HTERT RPE-1 (cell line): Measurements from ENCODE around the gene UCKL1.

Experiments
- in situ Hi-C: fragments of 300-500 bp; cut with MboI; formaldehyde crosslinking; loops from 4 replicates; pipeline ENCODE4 v1.14.3; 2020; ENCODE audit warnings: low sequenced_read_pairs

The UCKL1 gene

GRCh38 chr20:63959699-63960075, 3.5 kb upstream of the UCKL1 start:
- in situ Hi-C loops, result no loop called here

GRCh38 chr20:63958964-63959698, 2.9 kb upstream of the UCKL1 start:
- in situ Hi-C loops, result no loop called here

- in situ Hi-C loops, result no loop called here
Measured at GRCh38 chr20:63958471-63958870, 2.3 kb upstream of the UCKL1 start.

GRCh38 chr20:63957690-63958441, 1.6 kb upstream of the UCKL1 start:
- in situ Hi-C loops, result no loop called here

GRCh38 chr20:63957004-63957689, 931 bp upstream of the UCKL1 start:
- in situ Hi-C loops, result no loop called here

- in situ Hi-C loops, result no loop called here
Measured at GRCh38 chr20:63956664-63957003, 418 bp upstream of the UCKL1 start.

- in situ Hi-C loops, result no loop called here
Measured at GRCh38 chr20:63955281-63955826, 862 bp downstream of the UCKL1 start.

- in situ Hi-C loops, result no loop called here
Measured at GRCh38 chr20:63953764-63954429, 2.3 kb downstream of the UCKL1 start.

GRCh38 chr20:63952769-63953168, 3.4 kb downstream of the UCKL1 start:
- in situ Hi-C loops, result no loop called here

- in situ Hi-C loops, result no loop called here
Measured at GRCh38 chr20:63952210-63952535, 4.0 kb downstream of the UCKL1 start.

- in situ Hi-C loops, result no loop called here
Measured at GRCh38 chr20:63951398-63952209, 4.6 kb downstream of the UCKL1 start.

- in situ Hi-C loops, result no loop called here
Measured at GRCh38 chr20:63950701-63951397, 5.4 kb downstream of the UCKL1 start.

- in situ Hi-C loops, result no loop called here
Measured at GRCh38 chr20:63947638-63948456, 8.4 kb downstream of the UCKL1 start.

GRCh38 chr20:63946986-63947637, 9.1 kb downstream of the UCKL1 start:
- in situ Hi-C loops, result no loop called here

GRCh38 chr20:63945921-63946920, 10.0 kb downstream of the UCKL1 start:
- in situ Hi-C loops, result no loop called here

GRCh38 chr20:63945031-63945658, 11.1 kb downstream of the UCKL1 start:
- in situ Hi-C loops, result no loop called here
